GM12865 (cell line): Measurements from ENCODE around the gene SNUPN.

ENCODE experiments used
- DNase-seq: peaks from one replicate; pipeline ENCODE4 v3.0.0; 2010; ENCODE audit warnings: low read depth
- H3K4me3 ChIP-seq: 2 replicates; pipeline ENCODE4 v1.5.1; 2011; ENCODE audit warnings: mild to moderate bottlenecking, low read depth, low read length, control low read depth
- TF ChIP-seq, protein P1 (sequence below): IDR thresholded peaks from 2 replicates; pipeline ENCODE4 v1.5.1; 2011; ENCODE audit warnings: low read length, control low read depth, low read depth, inconsistent platforms; ENCODE audit not compliant: insufficient read depth; ENCODE audit errors: missing control alignments

SNUPN gene

DNA sequence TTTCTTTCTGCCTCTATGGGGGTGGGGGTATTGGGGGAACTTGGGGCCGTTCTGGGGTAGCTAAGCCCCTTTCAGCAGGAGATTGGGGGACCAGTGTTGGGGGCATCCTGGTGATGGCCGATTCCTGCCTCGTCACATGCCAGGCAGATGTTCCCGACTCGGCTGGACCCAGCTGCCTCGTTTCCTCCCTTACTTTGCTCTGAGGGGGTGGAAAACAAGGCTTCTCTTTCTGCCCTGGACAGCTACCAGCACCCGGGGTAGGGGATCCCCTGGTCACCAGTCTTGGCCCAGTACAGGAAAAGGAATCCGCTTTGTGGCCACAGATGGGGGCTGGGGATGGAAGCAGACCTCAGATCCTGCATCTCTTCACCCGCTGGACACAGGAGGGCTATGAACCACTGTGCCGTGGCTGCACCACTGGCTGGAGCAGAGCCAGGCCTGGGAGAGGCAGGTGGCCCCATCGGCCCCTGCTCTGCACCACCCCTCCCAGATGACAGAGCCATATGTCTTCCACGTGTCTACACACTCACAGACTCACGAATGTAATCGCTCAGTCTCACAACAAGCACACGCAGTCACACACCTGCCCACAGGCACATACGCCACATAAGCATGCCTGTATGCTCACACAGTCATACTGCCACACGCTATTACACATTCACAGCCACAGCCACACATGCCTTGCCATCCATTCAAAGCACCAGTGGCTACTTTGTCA is 34.6 kb upstream of the SNUPN start:
- DNase-seq = no peak
- no peak overlapping the region for H3K4me3 ChIP-seq

DNA sequence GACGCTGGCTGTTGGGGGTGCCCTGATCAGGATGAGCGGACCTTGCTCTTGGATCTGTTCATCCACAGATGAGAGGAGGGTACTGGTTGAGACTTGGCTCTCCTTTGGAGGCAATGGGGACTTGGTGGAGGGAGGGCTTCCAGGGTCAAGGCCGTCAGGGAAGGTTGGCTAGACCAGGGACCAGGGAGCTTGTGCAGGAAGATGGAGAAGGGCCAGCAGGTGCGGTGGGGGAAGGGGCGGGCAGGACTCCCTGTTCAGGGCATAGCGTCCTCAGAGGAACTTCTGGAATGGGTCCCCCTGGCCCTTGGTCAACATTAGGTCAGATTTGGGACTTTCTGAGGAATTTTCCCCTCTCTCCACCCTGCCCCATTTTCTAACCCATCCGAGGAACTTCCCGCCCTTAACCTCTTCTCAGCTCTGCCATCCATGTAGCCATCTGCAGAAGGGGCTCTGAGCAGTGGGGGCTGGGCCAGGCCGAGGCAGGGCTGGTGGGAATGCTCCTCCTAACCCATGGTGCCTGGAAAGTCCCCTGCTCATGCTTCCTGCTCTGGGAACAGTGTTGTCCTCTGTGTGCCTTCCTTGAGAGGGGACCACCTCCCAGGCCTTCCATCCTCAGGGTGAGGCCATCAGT is 33.7 kb upstream of the SNUPN start:
- TF ChIP-seq, protein P1, sequence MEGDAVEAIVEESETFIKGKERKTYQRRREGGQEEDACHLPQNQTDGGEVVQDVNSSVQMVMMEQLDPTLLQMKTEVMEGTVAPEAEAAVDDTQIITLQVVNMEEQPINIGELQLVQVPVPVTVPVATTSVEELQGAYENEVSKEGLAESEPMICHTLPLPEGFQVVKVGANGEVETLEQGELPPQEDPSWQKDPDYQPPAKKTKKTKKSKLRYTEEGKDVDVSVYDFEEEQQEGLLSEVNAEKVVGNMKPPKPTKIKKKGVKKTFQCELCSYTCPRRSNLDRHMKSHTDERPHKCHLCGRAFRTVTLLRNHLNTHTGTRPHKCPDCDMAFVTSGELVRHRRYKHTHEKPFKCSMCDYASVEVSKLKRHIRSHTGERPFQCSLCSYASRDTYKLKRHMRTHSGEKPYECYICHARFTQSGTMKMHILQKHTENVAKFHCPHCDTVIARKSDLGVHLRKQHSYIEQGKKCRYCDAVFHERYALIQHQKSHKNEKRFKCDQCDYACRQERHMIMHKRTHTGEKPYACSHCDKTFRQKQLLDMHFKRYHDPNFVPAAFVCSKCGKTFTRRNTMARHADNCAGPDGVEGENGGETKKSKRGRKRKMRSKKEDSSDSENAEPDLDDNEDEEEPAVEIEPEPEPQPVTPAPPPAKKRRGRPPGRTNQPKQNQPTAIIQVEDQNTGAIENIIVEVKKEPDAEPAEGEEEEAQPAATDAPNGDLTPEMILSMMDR = no peak
- DNase-seq = no peak
- no peak overlapping the region for H3K4me3 ChIP-seq

More for the DNA sequence above, 34.6 kb upstream of the SNUPN start:
- TF ChIP-seq, protein P1 = no peak

DNA sequence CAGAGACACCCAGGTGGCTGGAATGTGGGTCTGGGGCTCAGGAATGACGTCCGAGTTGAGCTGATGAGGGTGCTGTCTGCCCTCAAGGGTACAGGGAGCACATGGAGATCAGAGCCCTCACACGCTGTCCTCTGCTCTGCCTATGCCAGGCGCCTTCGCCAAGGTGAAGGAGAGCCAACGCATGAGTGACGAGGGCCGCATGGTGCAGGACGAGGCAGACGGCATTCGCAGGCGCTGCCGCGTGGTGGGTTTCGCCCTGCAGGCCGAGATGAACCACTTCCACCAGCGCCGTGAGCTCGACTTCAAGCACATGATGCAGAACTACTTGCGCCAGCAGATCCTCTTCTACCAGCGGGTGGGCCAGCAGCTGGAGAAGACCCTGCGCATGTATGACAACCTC is 31.3 kb upstream of the SNUPN start:
- DNase-seq = no peak
- TF ChIP-seq, protein P1 = no peak
- H3K4me3 ChIP-seq = no peak overlapping the region

DNA sequence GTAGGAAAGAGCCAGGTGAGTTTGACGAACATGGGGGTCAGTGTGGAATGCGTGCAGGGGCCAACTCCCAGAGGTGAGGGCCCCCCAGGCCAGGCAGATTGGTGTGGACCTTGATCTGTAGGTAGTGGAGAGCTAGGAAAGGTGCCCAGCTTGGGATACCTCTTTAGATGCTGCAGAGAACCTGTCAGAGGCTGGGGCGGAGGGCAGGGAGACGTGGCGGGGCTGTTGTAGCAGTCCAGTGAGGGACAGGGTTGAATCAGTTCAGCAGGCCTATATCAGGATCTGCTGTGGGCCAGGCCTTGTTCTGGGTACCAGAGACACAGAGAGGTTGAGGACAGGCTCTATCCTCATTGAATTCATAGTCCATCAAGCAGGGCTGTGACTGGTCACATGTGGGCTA is 30.8 kb upstream of the SNUPN start:
- no peak overlapping the region for H3K4me3 ChIP-seq
- DNase-seq = no peak
- TF ChIP-seq, protein P1 = no peak

DNA sequence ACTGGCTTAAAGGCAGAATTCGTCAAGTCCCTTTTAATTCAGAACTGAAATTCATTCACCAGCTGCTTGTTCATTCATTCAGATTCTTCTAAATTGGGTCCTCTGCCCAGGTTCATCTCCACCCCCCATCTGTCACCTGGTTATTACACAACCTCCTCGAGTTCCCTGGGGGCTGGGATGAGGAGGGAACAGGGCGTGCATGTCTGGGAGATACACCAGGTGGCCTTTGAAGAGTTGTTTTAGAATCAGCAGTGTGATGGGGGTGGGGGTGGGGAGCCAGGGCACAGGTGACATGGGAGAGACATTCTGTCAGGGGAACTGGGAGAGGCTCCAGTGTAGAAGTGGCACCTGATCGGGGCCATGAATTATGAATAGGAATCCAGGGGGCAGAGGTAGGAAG is 30.4 kb upstream of the SNUPN start:
- TF ChIP-seq, protein P1 = no peak
- no peak overlapping the region for H3K4me3 ChIP-seq
- DNase-seq = no peak

DNA sequence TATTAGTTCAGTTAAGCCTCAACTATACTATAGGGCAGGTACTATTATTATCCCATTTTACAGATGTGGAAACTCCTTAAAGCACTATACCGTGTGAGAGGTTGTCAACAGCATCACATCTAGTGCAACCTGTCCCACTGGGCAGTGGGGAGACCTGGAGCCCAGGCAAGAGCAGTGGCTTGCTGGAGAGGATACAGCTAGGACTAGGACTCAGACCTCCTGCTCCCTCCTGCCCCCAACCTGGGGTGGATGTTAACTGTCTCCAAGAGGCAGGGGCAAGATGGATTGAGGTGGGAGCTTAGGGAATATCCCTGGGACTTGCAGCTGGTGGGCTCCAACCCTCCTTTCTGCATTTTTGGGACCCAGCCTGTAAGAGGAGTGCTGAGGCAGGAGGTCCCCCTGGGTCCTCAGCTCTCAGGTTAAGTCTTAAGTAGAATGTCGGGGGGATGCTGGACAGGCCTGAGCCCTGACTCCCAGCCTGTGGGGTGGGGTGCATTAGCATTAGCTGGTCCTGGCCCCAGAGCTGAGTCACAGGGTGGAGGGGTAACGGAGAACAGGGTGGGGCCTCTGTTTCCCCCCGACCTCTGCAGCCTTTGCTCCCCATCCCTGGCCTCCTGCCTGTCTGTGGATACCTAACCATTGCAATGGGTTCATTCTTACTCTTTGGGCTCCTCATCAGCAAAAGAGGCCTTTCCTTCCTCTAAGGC is 28.8 kb upstream of the SNUPN start:
- DNase-seq = no peak
- no peak overlapping the region for H3K4me3 ChIP-seq
- TF ChIP-seq, protein P1 = no peak
